HG03025 (cell line): Measurements from ENCODE around the gene FMO4.
"Not testable (repeated sequence)": the region's sequence is repeated elsewhere in the genome, so short reads cannot be mapped to it uniquely, and the experiment has no call there.

ENCODE experiments used
- ATAC-seq: cut with Tn5 transposase; IDR thresholded peaks from one replicate; pipeline ENCODE4 v1.9.1; 2021; ENCODE audit warnings: mild to moderate bottlenecking, moderate library complexity; ENCODE audit not compliant: unreplicated experiment, low FRiP score

Gene FMO4

DNA sequence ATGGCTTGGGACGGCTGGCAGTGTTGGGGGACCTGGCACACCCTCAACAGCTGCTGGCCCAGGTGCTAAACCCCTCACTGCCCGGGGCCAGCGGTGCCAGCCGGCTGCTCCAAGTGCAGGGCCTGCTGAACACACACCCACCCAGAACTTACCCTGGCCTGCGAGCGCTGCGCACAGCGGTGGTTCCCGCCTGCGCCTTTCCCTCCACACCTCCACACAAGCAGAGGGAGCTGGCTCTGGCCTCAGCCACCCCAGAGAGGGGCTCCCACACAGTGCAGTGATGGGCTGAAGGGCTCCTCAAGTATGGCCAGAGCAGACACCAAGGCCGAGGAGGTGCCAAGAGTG, 67.9 kb downstream of the FMO4 start:
- ATAC-seq, result no peak

DNA sequence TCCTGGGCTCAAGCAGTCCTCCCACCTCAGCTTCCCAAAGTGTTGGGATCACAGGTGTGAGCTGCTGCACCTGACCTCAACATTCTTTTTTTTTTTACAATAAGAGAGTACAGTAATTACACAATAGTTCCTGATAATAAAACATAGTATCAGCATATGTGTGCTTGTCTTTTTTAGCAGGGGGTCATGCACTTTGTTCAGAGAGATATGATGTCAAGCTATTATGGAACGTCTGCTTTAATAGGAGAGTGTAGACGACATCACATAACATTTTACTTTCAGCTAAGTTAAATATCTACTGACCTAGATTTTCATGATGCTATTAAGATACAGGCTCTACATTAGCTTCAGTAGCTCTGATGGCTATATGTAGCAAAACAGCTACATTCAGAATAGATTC, 70.5 kb downstream of the FMO4 start:
- ATAC-seq, result no peak

- no peak for ATAC-seq
These were observed 75.2 kb downstream of the FMO4 start for GRCh38 chr1:171389171-171389570.

- ATAC-seq, result not testable (repeated sequence)
These were observed 76.8 kb downstream of the FMO4 start for GRCh38 chr1:171390740-171391139.
